Activated T-helper 2 cell treated with anti-CD3 and anti-CD28 coated beads, Interferon-gamma antibody, Interleukin-2, Interleukin-4, amounts not matched to agents 10 μg/mL and 5 μg/mL and 100 μg/mL, durations not matched to agents 14 hours and 24 hours and 36 hours (primary cell): Measurements from ENCODE around the gene PRORP. TPM values are rescaled to one million over a fixed set of nuclear protein-coding genes. Genes with fewer than 3 reads are reported as not detected.

Experiments used
- total RNA-seq: library from RNA; stranded (reverse); gene quantifications from 2 replicates; pipeline ENCODE4 v1.2.3, GENCODE V29; 2022

Gene PRORP
- total RNA-seq, 1 donor from 2014 or later: 37.0 TPM

Other genes with a start within 250 kb of the PRORP start
- 81.7 and 85.7 TPM in 2 replicates for gene BAZ1A, start 247.2 kb upstream of the PRORP start, total RNA-seq
- gene SRP54, start 139.6 kb upstream of the PRORP start, total RNA-seq: 78.9 and 82.4 TPM in 2 replicates
- 41.3 and 43.2 TPM in 2 replicates for gene FAM177A1, start 76.3 kb upstream of the PRORP start, total RNA-seq
- gene PPP2R3C, start 562 bp upstream of the PRORP start, total RNA-seq: 48.1 and 49.7 TPM in 2 replicates
- gene PSMA6, start 169.8 kb downstream of the PRORP start, total RNA-seq: 396 and 397 TPM in 2 replicates